ENCODE measurements around the gene RNF144B. TPM values are rescaled to one million over a fixed set of nuclear protein-coding genes. Genes with fewer than 3 reads are reported as not detected.

The RNF144B gene
- polyA plus RNA-seq, 3 donors = 25.6 to 31.0 (median 27.9) TPM

DNA sequence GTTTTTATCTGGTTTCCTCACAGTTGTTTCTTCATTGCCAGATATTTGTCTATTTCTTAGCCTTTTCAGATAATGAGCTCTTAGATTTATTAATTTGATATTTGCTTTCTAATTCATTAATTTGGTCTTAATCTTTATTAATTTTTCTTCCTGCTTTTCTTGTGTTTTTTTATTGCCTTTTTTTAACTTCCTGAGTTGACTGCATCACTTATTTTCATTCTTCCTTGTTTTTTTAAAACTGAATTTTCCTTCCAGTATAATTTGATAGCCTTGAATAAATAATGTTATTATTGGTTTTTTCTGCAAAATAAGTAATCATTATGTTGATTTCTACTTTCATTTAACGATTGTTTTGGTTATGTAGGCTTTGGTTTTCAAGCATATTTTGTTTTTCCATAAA lies 91.5 kb downstream of the RNF144B start:
- peaks cover 0 to 3% of the 10 kb centered on the region in 2 donors for H3K9me3 ChIP-seq (replicated peaks in 1 of 2; ENCODE audit: control insufficient read depth in 1 of 2, insufficient read depth in 1 of 2, low read length in 2 of 2)
- H3K36me3 ChIP-seq (replicated peaks in 1 of 2; ENCODE audit: control insufficient read depth in 1 of 2, insufficient read depth in 2 of 2, low read length in 2 of 2) = no peaks in the 10 kb centered on the region
- no peak for DNase-seq
- H2AFZ ChIP-seq (ENCODE audit: insufficient read depth, low read depth, low read length, poor library complexity, severe bottlenecking) = no peak overlapping the region
- Mint-ChIP-seq H3K4me3 (no peak overlapping the region), H3K36me3 (peaks cover 2 to 3% of the 10 kb centered on the region in 2 donors), H3K4me1 (peaks cover 34% of the 10 kb centered on the region), H3K27ac (peak overlapping the region in 1 of 7 donors; percentile 74), H3K9me3 (peaks cover 2 to 9% (median 6%) of the 10 kb centered on the region in 7 donors), H3K27me3 (ENCODE audit: low read depth in 3 of 3) (peaks cover 0 to 3% (median 2%) of the 10 kb centered on the region in 3 donors)
- no CpG with 5 or more reads among the region's 1 CpG for WGBS (ENCODE audit: insufficient coverage)
- intact Hi-C loops (cut with micrococcal nuclease) = no loop called here
- H4K20me1 ChIP-seq (ENCODE audit: insufficient read depth, low read length) = no peaks in the 10 kb centered on the region
- H3K9ac ChIP-seq (ENCODE audit: insufficient read depth, low read length, poor library complexity, severe bottlenecking) = no peak overlapping the region
- H3K4me1 ChIP-seq (ENCODE audit: control insufficient read depth in 1 of 2, insufficient read depth in 2 of 2, low read length in 2 of 2) = peaks cover 26 to 33% of the 10 kb centered on the region in 2 donors
- H3K27me3 ChIP-seq (ENCODE audit: control insufficient read depth in 2 of 2, insufficient read depth in 2 of 2, low read length in 2 of 2) = no peaks in the 10 kb centered on the region
- H3K4me3 ChIP-seq (replicated peaks in 1 of 3; ENCODE audit: low read depth in 2 of 3, low read length in 3 of 3) = no peak overlapping the region
- H3K79me2 ChIP-seq (ENCODE audit: insufficient read depth, low read length) = no peaks in the 10 kb centered on the region
- no peak for TF ChIP-seq CTCF (IDR thresholded peaks at IDR 0.05)
- H3K4me2 ChIP-seq (replicated peaks; ENCODE audit: extremely low read depth, low read length, poor library complexity, severe bottlenecking) = no peak overlapping the region
- no peak overlapping the region for H3K27ac ChIP-seq (ENCODE audit: low read depth in 1 of 2, low read length in 2 of 2)

DNA sequence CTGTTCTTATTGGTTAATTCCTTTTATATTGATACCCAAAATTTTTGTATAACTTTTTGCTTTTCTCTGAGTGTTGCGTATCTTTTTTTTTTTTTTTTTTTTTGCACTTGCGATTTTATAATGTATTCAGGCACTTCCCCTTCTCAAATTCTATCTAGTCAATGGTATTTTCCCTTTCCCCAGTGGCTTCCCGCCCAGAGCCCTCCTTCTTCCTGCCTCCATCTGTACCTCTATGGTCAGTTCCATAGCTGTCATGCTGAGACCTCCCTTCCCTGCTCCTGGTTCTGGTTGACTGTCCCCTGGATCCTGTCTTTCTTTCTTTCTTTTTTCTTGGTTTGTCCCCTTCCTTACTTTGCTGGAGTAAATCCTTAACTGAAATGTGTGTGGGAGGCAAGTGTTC lies 94.7 kb downstream of the RNF144B start:
- no peak overlapping the region for H3K4me3 Mint-ChIP-seq
- peaks cover 0 to 3% (median 0%) of the 10 kb centered on the region in 3 donors for H3K27me3 Mint-ChIP-seq (ENCODE audit: low read depth in 3 of 3)
- H3K4me2 ChIP-seq (replicated peaks; ENCODE audit: extremely low read depth, low read length, poor library complexity, severe bottlenecking) = no peak overlapping the region

More for the DNA sequence above, 94.7 kb downstream of the RNF144B start:
- H3K27ac Mint-ChIP-seq = peak overlapping the region in 1 of 7 donors; percentile 1
- H3K9ac ChIP-seq (ENCODE audit: insufficient read depth, low read length, poor library complexity, severe bottlenecking) = no peak overlapping the region
- no peaks in the 10 kb centered on the region for H4K20me1 ChIP-seq (ENCODE audit: insufficient read depth, low read length)
- WGBS (ENCODE audit: insufficient coverage) = 36% methylated on average over 2 of the region's 3 CpGs
- peaks cover 0 to 3% of the 10 kb centered on the region in 2 donors for H3K9me3 ChIP-seq (replicated peaks in 1 of 2; ENCODE audit: control insufficient read depth in 1 of 2, insufficient read depth in 1 of 2, low read length in 2 of 2)
- peaks cover 2 to 9% (median 6%) of the 10 kb centered on the region in 7 donors for H3K9me3 Mint-ChIP-seq
- DNase-seq = no peak
- TF ChIP-seq CTCF (IDR thresholded peaks at IDR 0.05) = no peak
- peaks cover 14 to 21% of the 10 kb centered on the region in 2 donors for H3K4me1 ChIP-seq (ENCODE audit: control insufficient read depth in 1 of 2, insufficient read depth in 2 of 2, low read length in 2 of 2)
- H3K36me3 Mint-ChIP-seq = peaks cover 2 to 3% of the 10 kb centered on the region in 2 donors
- peaks cover 23% of the 10 kb centered on the region for H3K4me1 Mint-ChIP-seq
- intact Hi-C loops (cut with micrococcal nuclease) = no loop called here
- H2AFZ ChIP-seq (ENCODE audit: insufficient read depth, low read depth, low read length, poor library complexity, severe bottlenecking) = no peak overlapping the region
- no peak overlapping the region for H3K4me3 ChIP-seq (replicated peaks in 1 of 3; ENCODE audit: low read depth in 2 of 3, low read length in 3 of 3)
- no peaks in the 10 kb centered on the region for H3K36me3 ChIP-seq (replicated peaks in 1 of 2; ENCODE audit: control insufficient read depth in 1 of 2, insufficient read depth in 2 of 2, low read length in 2 of 2)
- no peak overlapping the region for H3K27ac ChIP-seq (ENCODE audit: low read depth in 1 of 2, low read length in 2 of 2)
- no peaks in the 10 kb centered on the region for H3K27me3 ChIP-seq (ENCODE audit: control insufficient read depth in 2 of 2, insufficient read depth in 2 of 2, low read length in 2 of 2)
- no peaks in the 10 kb centered on the region for H3K79me2 ChIP-seq (ENCODE audit: insufficient read depth, low read length)
